Dermis microvascular lymphatic vessel endothelial cell (primary cell): ENCODE data around the gene C16orf90. TPM values are rescaled to one million over a fixed set of nuclear protein-coding genes. Genes with fewer than 3 reads are reported as not detected.

ENCODE experiments used
- DNase-seq, 2 donors: peaks; one replicate each; pipeline versions ENCODE4 v3.0.0 to v3.0.0-alpha.2; 2010; ENCODE audit warnings: low read depth in 2 of 2
- total RNA-seq: library from RNA; depleted of rRNA; stranded (reverse); fragments of >200 nt; gene quantifications from 2 replicates; pipeline ENCODE4 v1.2.1, GENCODE V29; 2014

Gene C16orf90, protein sequence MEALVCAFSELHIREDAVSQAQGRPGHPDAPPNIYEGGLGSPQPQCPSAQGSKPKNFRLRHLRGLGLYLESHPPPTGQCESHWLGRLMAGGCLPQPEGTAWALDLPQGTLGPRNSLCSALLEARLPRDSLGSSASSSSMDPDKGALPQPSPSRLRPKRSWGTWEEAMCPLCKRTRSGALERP
- total RNA-seq: not detected in 2 replicates

DNA sequence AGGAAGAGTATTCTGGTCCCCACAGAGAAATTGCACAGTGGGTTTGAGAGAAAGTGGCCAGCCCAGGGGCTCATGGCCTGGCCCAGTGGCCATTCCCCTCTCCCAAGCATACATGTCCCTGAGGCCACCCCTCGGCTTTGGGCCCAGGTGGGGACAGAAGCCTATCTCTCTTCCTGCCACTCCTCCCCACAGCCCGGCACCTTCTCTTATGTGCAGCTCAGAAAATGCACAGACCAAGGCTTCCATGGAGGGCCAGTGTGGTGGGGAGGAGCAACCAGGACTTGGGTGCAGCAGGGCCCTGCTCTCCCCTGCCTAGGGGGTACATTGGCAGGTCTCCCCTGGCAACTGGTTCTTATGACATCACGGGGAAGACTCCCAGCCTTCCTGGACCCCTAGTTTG is at the start of gene C16orf90:
Gene C16orf90 (minus strand): TSS at position 314 of the 400 bp plus-strand sequence. CDS start 68 bp downstream, at position 246.
- DNase-seq: no peak

DNA sequence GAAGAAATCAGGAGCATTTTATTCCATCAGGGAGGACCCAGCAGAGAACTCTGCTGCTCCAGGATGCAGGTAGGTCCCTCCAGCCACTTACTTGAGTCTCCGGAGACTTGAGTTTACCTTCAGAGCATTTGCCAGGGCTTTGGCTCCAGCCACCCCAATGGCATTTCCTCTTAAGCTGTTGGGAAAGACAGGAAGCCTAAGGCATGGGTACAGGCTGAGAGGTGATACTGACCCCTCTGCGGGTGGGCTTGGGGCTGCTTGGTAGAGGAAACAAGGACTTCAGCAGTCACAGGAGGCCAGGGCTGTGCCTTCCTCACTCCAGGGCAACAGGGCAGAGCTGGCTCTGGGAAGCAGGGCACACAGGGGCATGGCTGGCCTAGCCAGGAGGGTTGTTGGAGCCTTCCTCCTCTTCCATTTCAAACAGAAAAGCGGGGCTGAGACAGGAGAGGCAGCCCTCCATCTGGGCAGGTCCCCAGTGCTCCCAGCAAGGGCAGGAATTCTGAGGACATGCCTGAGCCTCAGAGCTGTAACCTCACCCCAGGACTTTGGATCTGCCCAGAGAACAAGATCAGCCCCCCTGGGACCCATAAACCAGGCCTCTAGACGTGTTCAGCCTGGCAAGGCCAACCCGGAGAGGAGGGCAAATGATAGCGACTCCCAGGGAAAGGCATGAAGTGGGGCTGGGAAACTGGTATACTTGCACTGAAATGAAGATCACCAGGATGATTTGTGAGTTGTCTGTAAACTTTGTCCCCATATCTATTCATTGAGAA is 47.5 kb upstream of the C16orf90 start:
- DNase-seq: no peak

DNA sequence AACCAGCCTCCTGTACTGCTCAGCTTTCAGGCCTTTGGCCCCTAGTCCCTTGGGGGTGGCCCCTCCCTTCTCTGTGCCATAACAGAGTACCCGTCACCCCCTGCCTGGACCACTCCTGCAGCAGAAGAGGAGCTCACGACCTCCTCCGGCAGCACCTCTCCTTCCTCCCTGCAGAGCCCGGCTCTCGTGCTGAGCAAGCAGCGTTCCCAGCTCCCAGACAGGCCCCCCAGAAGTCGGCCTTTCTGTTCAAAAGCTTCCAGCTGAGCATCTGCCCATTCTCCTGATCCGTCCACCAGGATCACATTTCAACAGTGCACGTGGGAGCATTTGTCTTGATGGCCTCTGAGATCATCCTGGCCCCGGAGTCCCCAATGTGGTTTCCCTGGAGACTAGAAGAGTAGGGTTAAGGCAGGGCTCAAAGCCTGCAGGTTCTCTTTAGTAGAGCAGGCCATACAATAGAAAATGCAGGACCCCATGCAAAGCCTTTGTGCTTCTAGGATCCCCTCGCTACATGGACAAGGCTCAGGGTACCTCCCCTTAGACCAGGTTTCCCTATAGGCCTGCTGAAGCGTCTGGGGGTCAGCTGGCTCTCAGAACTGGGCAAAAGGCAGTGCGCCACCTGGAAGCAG is 46.4 kb upstream of the C16orf90 start:
- no peak for DNase-seq

DNA sequence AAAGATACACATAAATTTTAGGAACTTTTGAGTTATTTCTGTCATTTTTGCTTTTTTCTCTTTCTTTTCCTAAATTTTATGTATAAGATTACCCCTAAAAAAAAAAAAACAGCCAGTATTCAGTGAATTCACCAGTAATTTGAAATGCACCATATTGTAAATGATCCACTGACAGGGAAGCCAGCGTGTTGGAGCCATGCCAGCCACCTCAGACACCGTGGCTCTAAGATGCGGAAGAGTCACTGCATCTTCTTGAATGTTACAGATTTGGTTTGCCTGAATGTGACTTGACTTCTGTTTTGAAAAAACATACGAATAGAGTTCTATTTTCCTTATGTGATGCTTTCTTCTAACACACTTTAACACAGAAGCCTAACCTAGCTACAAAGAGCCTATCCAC is 42.9 kb upstream of the C16orf90 start:
- DNase-seq: no peak

DNA sequence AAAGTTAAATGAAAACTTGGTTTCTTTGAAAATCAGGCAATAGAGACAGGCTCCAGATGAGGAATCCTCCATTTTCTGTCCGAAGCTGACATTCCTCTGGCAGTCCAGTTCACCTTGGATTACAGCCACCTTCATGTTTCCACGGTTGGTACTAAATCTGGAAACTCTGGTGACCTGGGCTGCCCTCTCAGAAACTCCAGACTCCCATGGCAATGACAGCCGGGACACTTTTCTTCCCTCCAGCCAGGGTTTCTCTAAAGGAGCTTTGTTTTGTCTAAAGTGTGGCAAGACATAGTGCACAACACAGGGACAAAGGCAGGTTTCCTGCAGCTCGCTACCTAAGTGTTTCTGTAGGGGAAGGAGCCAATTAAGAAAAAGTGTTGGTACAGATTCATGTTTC is 41.6 kb upstream of the C16orf90 start:
- DNase-seq: no peak

DNA sequence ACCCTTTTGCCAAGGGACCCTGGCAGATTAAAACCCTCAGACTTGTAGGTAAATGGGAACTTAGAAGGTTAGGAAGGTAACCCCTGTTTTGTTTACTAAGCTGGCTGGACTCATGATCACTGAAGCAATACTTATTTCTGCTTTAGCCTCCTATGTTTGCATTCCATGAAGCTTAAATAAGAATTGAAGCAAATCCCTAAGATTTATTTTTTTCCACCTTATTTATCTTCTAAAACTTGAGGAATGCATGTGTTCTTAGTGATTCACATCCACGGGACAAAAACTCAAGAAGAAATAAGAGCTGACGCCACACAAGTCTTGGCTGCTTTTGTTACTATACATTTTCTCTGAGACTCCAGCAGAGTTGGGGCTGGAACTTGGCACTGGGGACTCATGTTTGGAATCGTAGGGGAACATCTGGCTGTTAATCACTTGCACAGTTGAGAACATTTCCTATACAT is 41.0 kb upstream of the C16orf90 start:
- no peak for DNase-seq

DNA sequence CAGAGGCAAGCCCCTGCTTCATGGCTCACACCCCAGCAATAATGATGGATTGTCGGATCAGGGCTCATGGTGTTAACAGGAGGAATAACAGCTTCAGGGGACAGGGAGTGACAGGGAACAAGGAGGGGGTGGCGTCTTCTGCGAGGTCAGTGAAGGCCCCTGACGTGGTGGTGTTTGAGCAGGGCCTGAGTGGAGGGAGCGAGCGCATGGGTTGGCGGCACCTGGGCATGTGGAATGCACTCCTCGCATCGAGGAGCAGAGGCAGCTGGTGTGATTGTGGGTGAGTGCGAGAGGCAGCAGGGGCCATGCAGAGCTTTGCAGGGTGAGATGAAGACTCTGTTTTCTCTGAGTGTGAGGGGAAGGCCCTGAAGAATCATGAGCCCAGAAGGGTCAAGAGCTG is 38.8 kb upstream of the C16orf90 start:
- no peak for DNase-seq

DNA sequence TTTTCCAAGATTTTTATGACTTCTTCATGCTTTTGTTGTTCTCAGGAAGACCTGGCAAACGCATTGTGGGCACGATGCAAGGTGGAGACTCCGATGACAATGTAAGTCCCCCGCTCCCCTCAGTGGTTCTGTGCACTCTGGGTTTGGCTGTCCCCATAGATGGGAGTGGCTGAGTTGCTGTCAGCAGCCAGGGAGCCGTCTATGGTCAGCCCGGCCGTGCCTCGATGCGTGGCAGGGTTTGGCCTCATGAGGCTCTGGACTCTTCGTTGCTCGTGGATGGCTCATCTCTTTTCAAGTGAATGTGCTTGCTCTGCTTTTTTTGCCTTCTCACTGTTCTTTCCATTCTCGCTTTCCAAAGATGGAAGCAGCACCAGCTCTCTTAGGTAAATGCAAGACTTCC is 37.5 kb upstream of the C16orf90 start:
- DNase-seq: no peak

DNA sequence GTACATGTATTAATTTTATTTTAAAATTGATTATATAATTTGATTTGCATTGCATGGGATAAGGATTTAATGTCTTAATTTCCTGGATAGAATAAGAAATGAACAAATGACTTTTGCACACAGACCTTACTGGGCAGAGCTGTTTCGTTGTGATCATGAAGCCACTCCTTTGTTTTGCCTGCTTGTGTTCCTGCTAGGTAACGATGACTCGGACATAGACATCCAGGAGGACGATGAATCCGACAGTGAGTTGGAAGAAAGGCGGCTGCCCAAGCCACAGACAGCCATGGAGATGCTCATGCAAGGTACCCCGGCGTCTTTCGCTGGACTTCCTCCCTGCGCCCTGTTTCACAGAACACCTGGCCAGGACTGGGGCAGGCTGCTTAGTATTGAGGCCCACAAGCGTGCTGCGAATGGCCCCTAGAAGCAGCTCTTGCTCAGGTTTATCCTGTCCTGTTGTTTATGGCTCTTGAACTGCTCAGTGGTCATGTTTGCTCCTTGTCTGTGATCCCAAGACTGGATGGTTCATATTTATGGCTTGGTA is 35.2 kb upstream of the C16orf90 start:
- DNase-seq: no peak

DNA sequence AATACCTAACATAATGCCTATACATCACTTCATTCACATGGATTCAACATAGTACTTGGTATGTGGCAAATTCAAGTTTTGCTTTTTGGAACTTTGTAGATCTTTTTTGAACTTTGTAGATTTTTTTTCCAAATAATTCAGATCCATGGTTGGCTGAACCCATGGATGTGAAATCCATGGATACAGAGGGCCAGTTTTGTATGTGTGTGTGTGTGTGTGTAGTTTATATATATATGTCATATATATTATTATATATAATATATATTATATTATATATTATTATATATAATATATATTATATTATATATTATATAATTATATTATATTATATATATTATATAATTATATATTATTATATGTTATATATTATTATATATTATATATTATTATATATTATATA is 33.9 kb upstream of the C16orf90 start:
- DNase-seq: no peak

DNA sequence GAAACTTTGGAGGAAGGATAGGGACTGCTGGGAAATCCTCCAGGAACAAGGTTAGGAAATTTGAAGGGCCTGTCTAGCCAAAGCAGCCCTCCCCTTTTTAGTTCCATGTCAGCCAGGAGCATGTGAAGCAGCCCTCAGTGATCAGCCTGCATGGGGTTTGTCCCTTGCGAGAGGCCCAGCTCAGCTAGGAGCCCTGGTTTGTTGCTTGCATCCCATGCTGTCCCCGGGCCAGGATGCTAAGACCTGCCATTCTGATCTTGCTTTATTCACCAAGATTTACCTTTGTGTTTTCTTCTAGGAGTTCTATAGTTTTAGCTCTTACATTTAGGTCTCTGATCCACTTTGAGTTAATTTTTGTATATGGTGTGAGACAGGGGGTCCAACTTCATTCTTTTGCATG is 33.1 kb upstream of the C16orf90 start:
- DNase-seq: no peak

DNA sequence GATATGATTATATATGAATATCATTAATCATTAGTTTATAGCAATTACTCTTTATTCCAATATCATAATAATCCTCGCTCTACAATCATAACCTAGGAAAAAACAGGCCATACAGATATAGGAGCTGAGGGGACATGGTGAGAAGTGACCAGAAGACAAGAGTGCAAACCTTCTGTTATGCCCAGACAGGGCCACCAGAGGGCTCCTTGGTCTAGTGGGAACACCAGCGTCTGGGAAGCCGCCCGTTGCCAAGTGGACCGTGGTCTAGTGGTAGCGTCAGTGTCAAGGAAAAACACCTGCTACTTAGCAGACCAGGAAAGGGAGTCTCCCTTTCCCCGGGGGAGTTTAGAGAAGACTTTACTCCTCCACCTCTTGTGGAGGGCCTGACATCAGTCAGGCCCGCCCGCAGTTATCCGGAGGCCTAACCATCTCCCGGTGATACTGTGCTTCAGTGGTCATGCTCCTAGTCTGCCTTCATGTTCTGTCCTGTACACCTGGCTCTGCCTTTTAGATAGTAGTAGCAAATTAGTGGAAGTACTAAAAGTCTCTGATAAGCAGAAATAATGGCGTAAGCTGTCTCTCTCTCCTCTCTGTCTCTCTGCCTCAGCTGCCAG is 32.0 kb upstream of the C16orf90 start:
- peak; percentile 31 to 72 for DNase-seq

DNA sequence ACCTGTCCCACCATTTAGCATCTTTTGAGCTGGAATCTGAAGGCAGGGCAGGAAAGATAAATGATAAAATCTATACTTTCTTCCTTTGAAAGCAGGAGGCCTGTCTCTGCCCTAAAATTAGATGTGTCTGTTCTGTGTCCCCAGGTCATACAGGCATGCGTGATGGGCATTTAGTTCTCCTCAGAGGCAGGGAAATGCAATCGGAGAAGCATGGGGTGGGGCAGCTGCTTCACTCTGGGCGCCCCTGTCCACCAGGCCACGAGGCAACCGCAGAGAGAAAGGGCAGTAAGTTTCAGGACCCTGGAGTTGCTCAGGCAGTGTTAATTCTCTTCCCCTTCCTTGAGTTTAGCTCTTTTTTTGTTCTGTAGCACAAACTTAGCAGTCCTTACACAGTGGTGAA is 30.7 kb upstream of the C16orf90 start:
- DNase-seq: no peak

DNA sequence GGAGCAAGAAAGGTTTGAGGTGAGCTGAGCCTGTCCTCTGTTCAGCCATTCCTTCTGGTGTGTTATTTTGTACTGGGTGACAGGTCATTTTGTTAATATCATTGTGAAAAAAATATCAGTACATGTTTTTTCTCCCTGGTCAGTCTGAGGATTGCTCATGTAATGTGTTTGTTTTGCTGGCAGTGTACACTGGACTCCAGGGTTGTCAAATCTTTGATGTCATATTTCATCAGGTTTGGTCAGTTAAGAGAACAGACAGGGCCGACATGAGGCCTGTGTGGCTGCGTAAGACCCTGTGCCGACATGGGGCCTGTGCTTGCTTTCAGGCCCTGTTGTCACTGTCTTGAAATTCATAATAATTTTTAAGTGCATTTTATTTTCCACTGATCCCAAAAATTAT is 28.0 kb upstream of the C16orf90 start:
- DNase-seq: no peak

DNA sequence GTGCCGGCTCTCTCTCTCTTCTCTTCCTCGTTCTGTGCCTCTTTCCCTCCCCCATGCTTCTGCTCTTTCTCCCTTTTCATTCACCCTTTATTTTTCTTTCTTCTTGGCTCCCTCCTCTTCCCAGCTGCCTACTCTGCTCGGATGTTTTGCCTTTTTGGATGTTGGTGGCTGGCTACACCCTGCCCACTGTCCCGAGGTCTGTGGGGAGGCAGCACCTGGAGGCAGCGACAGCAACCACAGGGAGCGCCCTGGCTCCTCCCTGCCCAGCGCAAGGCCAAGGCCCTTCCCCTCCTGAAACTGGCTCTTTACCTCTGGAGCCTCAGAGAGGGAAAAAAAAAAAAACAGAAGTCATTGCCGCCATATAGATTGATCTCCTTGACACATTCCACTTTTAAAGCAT is 25.6 kb upstream of the C16orf90 start:
- no peak for DNase-seq

DNA sequence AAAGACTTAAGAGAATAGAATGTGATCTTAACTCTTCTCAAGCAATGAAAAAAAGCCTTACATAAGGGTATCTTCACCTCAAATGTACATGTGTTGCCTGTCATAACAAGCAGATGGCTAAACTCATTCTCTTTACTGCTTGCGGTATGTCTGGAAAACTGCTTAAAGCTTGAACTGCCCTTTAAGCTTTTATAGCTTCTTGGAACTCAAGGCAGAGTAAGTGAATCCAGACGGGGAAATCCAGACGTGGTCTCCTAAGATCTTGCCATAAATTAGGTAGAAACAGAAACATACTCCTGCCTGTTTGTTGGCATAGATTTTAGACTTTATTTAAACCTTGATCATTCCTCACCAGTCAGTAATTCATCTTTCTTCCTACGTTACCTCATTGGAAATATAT is 25.1 kb upstream of the C16orf90 start:
- DNase-seq: no peak

DNA sequence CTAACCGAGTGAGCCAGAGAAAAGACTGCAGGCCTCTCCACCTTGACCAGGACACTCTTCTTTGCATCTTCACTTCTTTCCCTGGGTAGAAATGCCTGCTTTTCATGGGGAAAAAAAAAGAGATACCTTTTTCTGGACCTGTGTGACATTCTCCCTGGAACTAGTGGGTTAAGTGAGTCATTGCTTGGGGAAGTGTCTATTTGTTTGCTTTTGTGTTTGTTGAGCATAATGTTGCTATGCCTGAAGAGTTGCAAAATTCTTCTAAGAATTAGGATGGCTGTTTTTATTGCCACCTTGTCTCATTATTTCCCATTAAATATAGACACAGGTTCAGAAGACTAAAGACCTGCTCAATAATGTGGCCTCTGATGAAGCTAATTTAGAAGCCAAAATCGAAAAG is 24.3 kb upstream of the C16orf90 start:
- no peak for DNase-seq

DNA sequence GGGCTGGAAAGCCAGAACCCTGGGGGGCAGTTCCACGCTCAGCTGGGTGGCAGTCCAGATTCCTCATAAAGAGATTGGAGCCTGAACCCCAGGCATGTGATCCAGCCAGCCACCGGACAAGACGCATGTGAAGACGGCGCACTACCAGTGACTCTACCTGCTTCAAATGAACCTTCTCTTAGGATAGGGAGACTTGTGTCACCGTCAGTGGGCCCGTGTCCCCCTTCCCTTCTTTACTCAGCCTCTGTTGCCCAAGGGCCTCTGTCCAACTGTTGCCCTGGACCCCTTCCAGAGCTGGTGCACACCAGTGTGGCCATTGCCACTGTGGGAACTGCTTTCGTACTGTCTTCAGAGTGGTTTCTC is 23.7 kb upstream of the C16orf90 start:
- no peak for DNase-seq

DNA sequence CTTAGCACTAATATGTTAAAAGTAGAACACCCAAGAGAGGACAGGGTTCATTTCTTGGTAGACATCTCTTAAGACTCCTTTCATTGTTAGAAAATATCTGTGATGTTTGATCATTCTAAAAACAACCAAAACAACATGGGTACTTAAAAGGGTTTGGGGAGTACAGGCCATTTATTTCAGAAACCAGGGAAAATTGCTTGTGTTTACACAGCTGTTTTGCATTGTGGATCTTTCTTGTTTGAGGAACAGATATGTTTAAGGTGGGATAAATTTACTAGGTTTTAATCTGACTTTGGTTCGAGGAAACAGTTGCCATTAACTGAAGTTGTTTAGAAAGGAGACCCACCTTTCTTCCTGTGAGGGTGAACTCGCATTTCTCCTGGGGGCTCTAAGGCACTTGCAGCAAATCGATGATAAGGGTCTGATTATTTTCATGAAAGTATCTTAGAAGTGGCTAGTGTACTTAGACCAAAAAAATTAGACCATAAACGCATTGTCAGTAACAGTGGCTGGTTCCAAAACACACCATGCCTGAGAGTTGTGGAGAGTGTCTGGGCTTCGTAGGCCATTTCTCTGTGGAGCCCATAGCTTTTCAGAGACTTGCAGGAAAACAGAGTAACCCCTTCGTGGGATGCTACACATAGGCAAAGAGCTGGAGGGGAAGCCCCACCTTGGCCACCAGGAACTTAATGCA is 23.1 kb upstream of the C16orf90 start:
- DNase-seq: no peak

DNA sequence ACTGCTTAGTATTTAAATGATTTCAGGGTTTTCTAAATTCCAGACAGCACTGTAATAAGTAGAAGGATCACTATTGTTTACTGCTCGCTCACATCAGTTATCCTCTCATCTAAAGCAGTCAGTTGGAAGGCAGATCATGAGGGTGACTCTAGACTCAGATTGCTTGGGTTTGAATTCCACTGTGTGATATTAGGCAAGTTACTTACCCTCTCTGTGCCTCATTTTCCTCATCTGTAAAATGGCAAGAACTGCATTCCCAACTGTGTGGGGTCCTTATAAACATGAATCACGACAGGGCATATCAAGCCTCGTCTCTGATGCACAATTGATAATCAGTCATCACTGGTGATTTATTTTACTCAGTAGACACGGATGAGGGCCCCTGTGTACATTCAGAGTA is 20.6 kb upstream of the C16orf90 start:
- no peak for DNase-seq

DNA sequence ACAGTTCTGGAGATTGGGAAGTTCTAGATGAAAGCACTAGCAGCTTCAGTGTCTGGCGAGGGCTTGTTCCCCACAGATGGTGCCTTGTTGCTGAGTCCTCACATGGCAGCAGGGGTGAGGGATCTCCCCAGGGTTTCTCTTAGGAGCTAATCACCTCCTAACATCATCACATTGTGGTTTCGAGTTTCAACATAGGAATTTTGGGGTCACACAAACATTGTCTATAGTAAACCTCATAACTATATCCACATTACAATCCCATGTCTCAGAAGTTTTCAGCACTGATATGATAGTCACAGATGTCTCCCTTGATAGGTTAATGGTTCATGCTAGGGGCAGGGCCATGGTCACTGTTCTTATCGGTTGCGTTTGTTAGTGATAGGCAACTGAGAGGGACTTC is 19.3 kb upstream of the C16orf90 start:
- no peak for DNase-seq
